H1 (cell line): ENCODE results near the gene ALG11. TPM values are rescaled to one million over a fixed set of nuclear protein-coding genes. Genes with fewer than 3 reads are reported as not detected.

ENCODE experiments used
- CBX8 ChIP-seq: fragments of 300-800, 300-1000 bp; sonication (generic); IDR thresholded peaks from 2 replicates; pipeline ENCODE4 v1.7.1; 2016; ENCODE audit warnings: low read depth, low read length, borderline replicate concordance
- CHD1 ChIP-seq: IDR thresholded peaks from 2 replicates; pipeline ENCODE4 v1.6.1; 2012; ENCODE audit warnings: low read depth, low read length, improper control_type of control experiment
- polyA plus RNA-seq, 7 experiments: library from polyadenylated mRNA; depleted of rRNA in 3 of 7; stranded (reverse) in 5 of 7; unstranded in 2 of 7; fragments of >200 nt in 5 of 7; fragments of 200-250 nt in 2 of 7; gene quantifications; 1 replicate in 5 of 7; 2 replicates in 1 of 7; 4 replicates in 1 of 7; pipeline versions ENCODE4 v1.2.1 to v1.2.3, GENCODE V29; 2011 to 2013; ENCODE audit warnings: missing spikeins in 2 of 7, mixed read lengths in 2 of 7
- total RNA-seq: library from RNA; stranded (reverse); fragmentation: NEBNext Ultra II Directional; extraction: Animal tissue kit (Norgen Biotek cat#: 25700); gene quantifications from 2 replicates; pipeline ENCODE4 v1.2.1, GENCODE V29; 2021
- TF ChIP-seq, protein P1 (sequence below), 3 experiments: IDR thresholded peaks; 1 replicate in 2 of 3; 2 replicates in 1 of 3; pipeline versions ENCODE4 v1.5.1 to v1.6.1; 2011; ENCODE audit warnings: low read length in 3 of 3, mild to moderate bottlenecking in 3 of 3, inconsistent platforms in 2 of 3, low read depth in 1 of 3, moderate library complexity in 1 of 3; ENCODE audit not compliant: insufficient read depth in 1 of 3; ENCODE audit errors: control extremely low read depth in 1 of 3

ALG11 gene
- total and polyA plus RNA-seq, 2 of the 8 experiments (the other 6 are each of a cell fraction or from before 2014, with no cell fraction given), result 5.2 to 39.9 TPM

DNA sequence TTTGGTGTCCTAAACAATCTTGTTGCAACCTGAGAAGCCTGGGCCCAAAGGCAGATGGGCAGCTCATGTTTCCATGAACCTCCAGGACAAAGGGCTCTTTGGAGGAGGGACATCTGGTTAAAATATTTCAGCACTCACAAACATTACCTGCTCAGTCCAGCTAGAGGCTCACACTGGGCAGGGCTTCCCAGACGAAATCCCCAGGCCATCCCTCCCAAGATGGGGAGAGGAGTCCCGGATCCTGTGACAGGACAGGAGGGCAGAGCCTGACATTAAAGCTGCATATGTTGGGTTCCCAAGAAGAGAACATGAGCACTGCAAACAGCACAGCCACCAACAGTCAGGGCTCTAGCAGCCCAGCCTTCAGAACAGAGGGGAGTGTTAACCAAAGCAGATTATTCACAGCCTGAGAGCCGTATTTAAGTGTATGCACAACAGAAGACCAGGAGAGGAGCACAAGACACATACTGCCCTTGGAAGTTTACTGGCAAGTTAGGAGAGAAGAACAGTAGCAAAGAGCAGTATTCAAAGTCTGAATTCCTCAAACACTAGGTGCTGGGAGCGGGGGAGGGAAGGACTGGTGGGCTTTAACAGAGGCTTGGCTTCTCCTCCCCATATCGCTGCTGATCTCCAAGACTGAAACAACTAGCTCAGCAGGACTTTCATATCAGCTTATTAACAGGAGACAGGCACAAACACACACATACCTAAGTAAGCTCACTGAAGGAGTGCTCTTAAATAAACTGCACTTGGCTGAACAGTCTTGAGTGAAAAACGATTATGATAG lies 13.3 kb upstream of the ALG11 start (continued):
- TF ChIP-seq, protein P1, sequence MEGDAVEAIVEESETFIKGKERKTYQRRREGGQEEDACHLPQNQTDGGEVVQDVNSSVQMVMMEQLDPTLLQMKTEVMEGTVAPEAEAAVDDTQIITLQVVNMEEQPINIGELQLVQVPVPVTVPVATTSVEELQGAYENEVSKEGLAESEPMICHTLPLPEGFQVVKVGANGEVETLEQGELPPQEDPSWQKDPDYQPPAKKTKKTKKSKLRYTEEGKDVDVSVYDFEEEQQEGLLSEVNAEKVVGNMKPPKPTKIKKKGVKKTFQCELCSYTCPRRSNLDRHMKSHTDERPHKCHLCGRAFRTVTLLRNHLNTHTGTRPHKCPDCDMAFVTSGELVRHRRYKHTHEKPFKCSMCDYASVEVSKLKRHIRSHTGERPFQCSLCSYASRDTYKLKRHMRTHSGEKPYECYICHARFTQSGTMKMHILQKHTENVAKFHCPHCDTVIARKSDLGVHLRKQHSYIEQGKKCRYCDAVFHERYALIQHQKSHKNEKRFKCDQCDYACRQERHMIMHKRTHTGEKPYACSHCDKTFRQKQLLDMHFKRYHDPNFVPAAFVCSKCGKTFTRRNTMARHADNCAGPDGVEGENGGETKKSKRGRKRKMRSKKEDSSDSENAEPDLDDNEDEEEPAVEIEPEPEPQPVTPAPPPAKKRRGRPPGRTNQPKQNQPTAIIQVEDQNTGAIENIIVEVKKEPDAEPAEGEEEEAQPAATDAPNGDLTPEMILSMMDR (IDR thresholded peaks at IDR 0.05; ENCODE audit: control extremely low read depth in 1 of 3, insufficient read depth in 1 of 3, low read depth in 1 of 3, low read length in 3 of 3), result no peak
- TF ChIP-seq CBX8, result no peak
- no peak for TF ChIP-seq CHD1
